Fibroblast of skin of left biceps (primary cell): Measurements from ENCODE around the gene OCIAD1.
"Not testable (repeated sequence)": the region's sequence is repeated elsewhere in the genome, so short reads cannot be mapped to it uniquely, and the experiment has no call there.

Source experiments
- DNase-seq, 2 experiments: peaks; one replicate each; pipeline ENCODE4 v3.0.0-alpha.2; 2013; ENCODE audit warnings: low read depth in 2 of 2

The OCIAD1 gene, protein sequence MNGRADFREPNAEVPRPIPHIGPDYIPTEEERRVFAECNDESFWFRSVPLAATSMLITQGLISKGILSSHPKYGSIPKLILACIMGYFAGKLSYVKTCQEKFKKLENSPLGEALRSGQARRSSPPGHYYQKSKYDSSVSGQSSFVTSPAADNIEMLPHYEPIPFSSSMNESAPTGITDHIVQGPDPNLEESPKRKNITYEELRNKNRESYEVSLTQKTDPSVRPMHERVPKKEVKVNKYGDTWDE

GRCh38 chr4:48830706-48831531, at the start of gene OCIAD1:
Gene OCIAD1 (plus strand): TSS chr4:48831088. CDS start chr4:48832625, 1,537 bp downstream.
- DNase-seq: peak; percentile 98

GRCh38 chr4:48781968-48782367, 48.9 kb upstream of the OCIAD1 start:
- DNase-seq: no peak

DNA sequence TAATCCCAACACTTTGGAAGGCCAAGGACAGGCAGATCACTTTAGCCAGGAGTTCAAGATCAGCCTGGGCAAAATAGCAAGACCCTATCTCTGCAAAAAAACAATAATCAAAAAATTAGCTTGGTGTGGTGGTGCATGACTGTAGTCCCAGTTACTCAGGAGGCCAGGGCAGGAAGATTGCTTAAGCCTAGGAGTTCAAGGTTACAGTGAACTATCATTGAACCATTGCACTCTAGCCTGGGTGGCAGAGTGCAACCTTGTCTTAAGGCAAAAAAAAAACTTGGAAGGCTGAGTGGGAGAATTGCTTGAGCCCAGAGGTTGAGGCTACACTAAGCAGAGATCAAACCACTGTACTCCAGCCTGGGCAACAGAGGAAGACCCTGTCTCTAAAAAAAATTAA, 45.6 kb upstream of the OCIAD1 start:
- DNase-seq: no peak

DNA sequence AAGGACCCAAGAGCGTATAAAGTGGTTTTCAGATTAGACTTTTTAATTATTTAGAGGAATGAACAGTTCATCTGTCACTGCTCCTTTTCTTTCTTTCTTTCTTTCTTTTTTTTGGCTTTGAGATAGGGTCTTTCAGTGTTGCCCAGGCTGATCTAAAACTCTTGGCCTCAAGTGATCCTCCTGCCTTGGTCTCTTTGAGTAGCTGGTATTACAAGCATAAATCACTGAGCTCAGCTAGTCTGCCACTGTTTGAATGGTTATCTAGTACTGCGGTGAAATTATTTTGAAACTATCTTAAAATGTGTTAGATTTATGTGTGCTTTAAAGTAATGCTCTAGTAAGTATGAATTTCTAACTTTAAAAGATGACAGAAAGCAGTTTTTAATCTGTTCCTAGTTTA, 44.3 kb upstream of the OCIAD1 start:
- no peak for DNase-seq

DNA sequence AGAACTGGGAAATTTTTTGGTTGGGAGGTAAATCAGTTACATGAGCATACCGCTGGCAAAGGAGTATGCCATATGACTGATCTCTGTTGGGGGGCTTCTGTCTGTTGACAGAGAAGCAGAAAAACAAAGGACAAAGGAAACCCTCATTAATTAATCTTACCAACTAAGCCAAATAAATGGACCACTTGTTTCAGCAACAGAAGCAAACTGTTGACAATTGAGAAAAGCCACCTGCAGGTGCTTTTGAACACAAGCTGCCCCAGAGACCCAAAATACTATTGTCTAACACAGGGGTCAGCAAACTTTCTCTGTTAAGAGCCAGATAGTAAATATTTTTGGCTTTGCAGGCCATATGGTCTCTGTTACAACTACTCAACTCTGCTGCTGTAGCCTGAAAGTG, 43.8 kb upstream of the OCIAD1 start:
- DNase-seq: no peak

GRCh38 chr4:48790561-48790960, 40.3 kb upstream of the OCIAD1 start:
- no peak for DNase-seq

DNA sequence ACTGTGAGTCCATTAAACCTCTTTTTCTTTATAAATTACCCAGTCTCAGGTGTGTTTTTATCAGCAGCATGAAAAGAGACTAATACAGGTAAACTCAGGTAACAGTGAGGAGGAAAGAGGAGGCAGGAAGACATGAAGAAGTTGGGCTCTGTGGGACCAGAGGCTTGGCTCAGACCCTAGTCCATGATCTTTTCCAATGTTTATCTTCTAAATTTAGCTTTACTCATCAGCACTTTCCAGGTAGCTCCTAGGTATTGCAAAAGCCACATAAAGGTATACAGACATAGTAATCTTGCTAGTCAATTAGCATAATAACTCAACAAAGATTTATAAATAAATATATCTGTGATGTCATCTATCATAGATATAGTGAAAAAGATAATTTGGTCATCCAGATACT, 39.6 kb upstream of the OCIAD1 start:
- no peak for DNase-seq

GRCh38 chr4:48792348-48793006, 38.4 kb upstream of the OCIAD1 start:
- DNase-seq: no peak

GRCh38 chr4:48795108-48795507, 35.8 kb upstream of the OCIAD1 start:
- DNase-seq: no peak

DNA sequence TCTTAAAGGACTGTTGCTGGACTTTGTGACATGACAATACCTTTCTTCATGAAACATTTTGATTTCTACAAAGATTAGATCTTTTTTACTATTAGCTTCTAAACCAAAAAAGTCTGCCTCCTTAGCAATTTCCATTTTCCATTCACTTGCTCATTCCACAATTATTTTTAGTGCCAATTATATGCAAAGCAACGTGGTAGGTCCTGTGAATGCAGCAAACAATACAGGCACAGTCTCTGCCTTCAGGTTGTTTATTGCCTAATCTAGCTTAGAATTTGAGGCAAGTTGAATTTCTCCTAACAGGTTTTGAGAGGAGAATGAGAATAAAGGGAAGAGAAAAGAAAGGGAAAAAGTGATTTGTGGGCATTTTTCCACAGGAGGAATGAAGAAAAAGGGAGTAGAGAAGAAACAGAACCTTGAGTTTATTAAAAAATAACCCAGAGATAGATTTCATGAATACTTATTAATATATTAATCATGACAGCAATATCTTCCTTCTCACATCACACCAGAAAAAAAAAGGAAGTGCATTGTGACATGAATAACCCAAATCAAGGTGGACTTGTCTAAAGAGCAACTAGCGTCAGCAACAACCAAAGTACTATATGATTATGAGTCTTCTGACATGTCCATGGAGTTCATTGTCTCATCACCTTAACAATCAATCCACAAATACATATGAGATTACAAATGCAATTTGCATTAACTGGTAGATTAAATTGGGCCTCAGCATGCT, 34.5 kb upstream of the OCIAD1 start:
- DNase-seq: no peak

GRCh38 chr4:48796927-48797679, 33.8 kb upstream of the OCIAD1 start:
- DNase-seq: no peak

DNA sequence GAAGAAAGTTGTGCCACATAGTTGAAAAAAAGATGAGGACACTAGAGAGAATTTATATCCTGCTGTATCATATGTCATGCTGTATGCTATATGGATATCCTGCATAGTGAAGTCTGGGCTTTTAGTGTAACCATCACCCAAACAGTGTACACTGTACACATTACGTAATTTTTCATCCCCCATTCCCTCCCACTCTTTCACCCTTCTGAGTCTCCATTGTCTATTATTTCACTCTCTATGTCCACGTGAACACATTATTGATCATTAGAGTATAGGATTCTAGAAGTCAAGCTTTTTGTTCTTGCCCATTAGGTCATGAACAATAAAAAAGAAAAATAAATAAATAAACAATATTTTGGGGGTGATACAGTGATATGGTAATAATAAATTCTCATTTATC, 32.8 kb upstream of the OCIAD1 start:
- DNase-seq: no peak

GRCh38 chr4:48799157-48799556, 31.7 kb upstream of the OCIAD1 start:
- no peak for DNase-seq

GRCh38 chr4:48800155-48800554, 30.7 kb upstream of the OCIAD1 start:
- DNase-seq: not testable (repeated sequence)

- DNase-seq: no peak
Measured at GRCh38 chr4:48801016-48801715, 29.7 kb upstream of the OCIAD1 start.

- DNase-seq: no peak
Measured at GRCh38 chr4:48804584-48805301, 26.1 kb upstream of the OCIAD1 start.

- DNase-seq: no peak
Measured at GRCh38 chr4:48812866-48813265, 18.0 kb upstream of the OCIAD1 start.

GRCh38 chr4:48813964-48814363, 16.9 kb upstream of the OCIAD1 start:
- DNase-seq: no peak

DNA sequence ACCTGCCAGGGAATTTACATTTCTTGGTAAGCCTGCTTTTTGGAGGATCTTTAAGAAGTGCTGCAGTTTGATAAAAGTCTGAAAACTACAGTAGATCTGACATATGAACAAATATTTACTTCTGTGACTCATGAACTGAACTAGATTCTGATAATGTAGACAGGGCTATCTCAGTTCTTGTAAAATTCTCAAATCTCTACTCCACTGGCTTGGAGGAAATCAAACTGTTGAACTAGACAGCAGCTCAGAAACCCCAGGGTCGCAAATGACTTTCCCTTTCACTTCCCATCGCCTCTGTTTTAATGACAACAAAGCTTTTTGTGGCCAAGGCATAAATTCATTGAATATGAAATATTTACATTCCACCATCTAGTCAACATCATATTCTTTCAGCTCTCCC, 15.4 kb upstream of the OCIAD1 start:
- no peak for DNase-seq

GRCh38 chr4:48816297-48816696, 14.6 kb upstream of the OCIAD1 start:
- not testable (repeated sequence) for DNase-seq
